Effector memory CD4-positive, alpha-beta T cell (primary cell): Measurements from ENCODE around the gene TBC1D10B.
A peak's percentile ranks its signal among the peaks of the same experiment; 100 is the strongest.

ENCODE experiments used
- DNase-seq, 3 donors: peaks; one replicate each; pipeline ENCODE4 v3.0.0-alpha.2; 2020
- H3K27ac ChIP-seq: 2 replicates; pipeline ENCODE4 v1.7.0; 2013; ENCODE audit warnings: mild to moderate bottlenecking, low read length, moderate library complexity; ENCODE audit not compliant: insufficient read depth, poor library complexity, severe bottlenecking
- H3K27me3 ChIP-seq: replicated peaks from 2 replicates; pipeline ENCODE4 v1.7.0; 2013; ENCODE audit warnings: mild to moderate bottlenecking, low read length; ENCODE audit not compliant: insufficient read depth, control insufficient read depth, poor library complexity, severe bottlenecking
- H3K36me3 ChIP-seq: 2 replicates; pipeline ENCODE4 v1.7.0; 2013; ENCODE audit warnings: mild to moderate bottlenecking, low read length, moderate library complexity; ENCODE audit not compliant: control insufficient read depth, insufficient read depth
- H3K4me1 ChIP-seq: 2 replicates; pipeline ENCODE4 v1.7.0; 2013; ENCODE audit warnings: low read length, mild to moderate bottlenecking; ENCODE audit not compliant: control insufficient read depth, insufficient read depth, poor library complexity, severe bottlenecking
- H3K4me3 ChIP-seq: 2 replicates; pipeline ENCODE4 v1.7.0; 2013; ENCODE audit warnings: low read length, low read depth, mild to moderate bottlenecking; ENCODE audit not compliant: insufficient read depth, poor library complexity, severe bottlenecking
- H3K9me3 ChIP-seq: 2 replicates; pipeline ENCODE4 v1.7.0; 2013; ENCODE audit warnings: mild to moderate bottlenecking, low read length, moderate library complexity; ENCODE audit not compliant: control insufficient read depth

Gene TBC1D10B

DNA sequence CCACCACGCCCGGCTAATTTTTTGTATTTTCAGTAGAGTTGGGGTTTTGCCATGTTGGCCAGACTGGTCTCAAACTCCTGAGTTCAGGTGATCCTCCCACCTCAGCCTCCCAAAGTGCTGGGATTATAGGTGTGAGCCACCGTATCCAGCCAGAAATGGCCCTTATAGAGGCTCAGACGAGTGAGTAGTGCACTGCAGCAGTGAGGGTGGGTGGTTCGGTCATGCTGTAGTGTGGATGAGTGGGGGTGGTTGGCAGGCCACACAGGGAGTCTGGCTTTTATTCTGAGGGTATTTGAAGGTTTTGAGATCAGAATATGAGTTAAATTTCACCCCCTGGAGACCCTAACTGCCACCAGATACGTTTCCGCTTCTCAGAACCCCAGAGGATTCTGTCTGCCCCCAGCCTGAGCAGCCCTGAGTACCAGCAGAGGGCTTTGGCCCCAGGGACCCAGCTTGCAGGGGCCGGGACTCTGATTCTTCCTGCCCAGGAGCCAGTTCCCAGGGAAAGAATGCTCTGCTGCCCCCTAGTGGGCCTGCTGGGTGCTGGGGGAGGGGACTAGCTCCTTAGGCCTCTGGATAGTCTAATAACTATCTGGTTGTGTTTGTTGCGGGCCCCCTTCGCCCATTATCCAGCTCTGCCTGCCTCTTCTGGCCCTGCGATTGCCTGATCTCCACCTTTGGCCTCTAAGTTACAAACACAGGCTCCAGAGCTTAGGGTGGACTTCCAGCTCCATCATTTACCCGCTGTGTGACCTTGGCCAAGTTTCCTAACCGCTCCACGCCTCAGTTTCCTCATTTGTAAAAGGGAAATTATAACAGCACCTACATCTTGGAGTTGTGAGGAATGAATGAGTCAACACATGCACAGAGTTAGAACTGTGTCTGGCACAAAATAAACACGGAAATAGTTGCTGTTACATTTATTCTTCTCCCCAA lies 39.1 kb upstream of the TBC1D10B start:
- Histone ChIP-seq H3K36me3 (no peaks in the 10 kb centered on the region), H3K4me1 (peaks cover 18% of the 10 kb centered on the region), H3K4me3 (no peak overlapping the region), H3K27me3 (no peaks in the 10 kb centered on the region), H3K9me3 (no peaks in the 10 kb centered on the region), H3K27ac (no peak overlapping the region)
- DNase-seq: peak; percentile 82 to 88 (median 86)

DNA sequence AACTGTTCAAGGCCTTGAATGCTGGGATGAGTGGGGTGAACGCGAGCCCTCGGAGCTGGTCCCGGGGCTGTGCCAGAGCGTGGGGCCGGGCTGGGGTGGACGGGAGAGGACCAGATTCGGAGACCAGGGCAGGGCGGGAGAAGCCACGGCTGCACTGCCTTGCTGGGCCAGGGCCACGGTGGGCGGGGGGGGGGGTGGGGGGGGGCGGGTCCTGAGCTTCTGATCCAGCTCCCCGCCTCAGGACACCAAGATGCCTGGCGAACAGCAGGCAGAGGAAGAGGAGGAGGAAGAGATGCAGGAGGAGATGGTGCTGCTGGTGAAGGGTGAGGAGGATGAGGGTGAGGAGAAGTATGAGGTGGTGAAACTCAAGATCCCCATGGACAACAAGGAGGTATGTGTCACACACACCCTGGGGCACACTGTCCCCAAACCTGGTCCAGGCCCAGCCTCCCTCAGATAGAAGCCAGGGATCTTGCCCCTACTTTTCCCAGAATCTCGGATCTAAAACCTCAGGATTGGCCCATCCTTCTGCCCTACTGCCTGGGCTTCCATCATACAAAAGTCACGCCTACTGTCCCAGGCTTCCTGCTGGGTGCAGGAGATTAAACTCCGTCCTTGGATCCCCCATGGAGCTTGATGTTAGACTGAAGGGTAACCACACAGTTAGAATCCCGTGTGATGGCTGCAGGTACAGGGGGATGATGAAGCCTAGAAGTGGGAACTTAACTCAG lies 37.7 kb upstream of the TBC1D10B start:
- peaks cover 18% of the 10 kb centered on the region for H3K4me1 ChIP-seq
- no peaks in the 10 kb centered on the region for H3K36me3 ChIP-seq
- H3K27ac ChIP-seq: peak overlapping the region; percentile 51
- H3K4me3 ChIP-seq: peak overlapping the region; percentile 77
- no peaks in the 10 kb centered on the region for H3K27me3 ChIP-seq
- no peaks in the 10 kb centered on the region for H3K9me3 ChIP-seq
- DNase-seq: no peak

DNA sequence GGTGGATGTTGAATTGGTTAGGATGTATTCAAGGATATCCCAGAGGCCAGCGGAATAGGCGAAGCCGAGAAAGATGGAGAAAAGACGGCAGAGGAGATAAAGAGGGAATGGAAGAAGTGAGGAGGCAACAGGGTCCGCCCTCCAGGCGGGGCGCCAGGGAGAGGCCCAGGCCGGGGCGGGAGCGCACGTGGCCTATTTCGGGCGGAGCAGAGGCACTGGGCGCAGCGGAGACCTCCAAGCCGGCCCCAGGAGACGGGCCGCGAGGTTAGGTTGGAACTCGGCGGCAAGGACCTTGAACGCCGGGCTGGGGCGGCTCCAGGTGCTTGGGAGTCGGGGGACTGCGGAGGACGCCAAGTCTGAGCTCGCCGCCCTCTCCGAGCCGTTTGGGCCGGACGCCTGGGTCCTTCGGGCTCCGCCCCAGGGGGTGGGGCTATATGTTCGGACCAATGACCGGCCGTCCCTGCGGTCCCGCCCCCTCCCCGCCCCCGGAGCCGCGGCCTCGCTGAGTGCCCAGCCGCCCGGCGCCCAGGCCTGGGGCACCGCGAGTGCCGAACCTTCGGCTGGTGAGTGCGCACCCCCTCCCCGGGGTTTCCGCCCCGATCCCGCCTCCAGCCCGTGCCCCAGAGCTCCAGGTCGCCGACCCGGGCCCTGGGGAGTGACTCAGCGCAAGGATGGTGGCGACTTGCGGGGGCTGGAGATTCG lies 37.0 kb upstream of the TBC1D10B start, which contains the start of gene ZNF771:
Gene ZNF771 (plus strand): TSS at position 505 of the 702 bp plus-strand sequence. CDS start 448 bp downstream, outside the sequence.
- H3K4me1 ChIP-seq: peaks cover 18% of the 10 kb centered on the region
- peak within 1 kb of the TSS; percentile 51 for H3K27ac ChIP-seq
- H3K4me3 ChIP-seq: peak within 1 kb of the TSS; percentile 77
- H3K27me3 ChIP-seq: no peaks in the 10 kb centered on the region
- no peaks in the 10 kb centered on the region for H3K9me3 ChIP-seq
- H3K36me3 ChIP-seq: no peaks in the 10 kb centered on the region
- peak; percentile 80 to 88 (median 83) for DNase-seq

DNA sequence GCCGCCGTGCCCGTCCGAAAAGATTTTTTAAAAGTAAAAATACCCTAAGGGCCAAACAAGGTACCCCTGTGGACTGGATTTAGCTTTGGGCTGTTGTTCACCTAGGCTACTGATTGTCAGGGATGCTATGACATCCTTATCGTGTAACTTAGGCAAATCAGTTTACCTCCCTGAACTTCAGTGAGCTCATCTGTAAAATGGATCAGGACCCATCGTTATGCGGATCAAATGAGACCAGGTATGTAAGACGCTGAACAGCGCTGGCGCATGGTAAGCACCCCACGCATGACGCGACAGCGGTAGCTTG lies 36.5 kb upstream of the TBC1D10B start:
- H3K27me3 ChIP-seq: no peaks in the 10 kb centered on the region
- H3K27ac ChIP-seq: peak overlapping the region; percentile 51
- no peak for DNase-seq
- peak overlapping the region; percentile 77 for H3K4me3 ChIP-seq
- H3K9me3 ChIP-seq: no peaks in the 10 kb centered on the region
- no peaks in the 10 kb centered on the region for H3K36me3 ChIP-seq
- peaks cover 18% of the 10 kb centered on the region for H3K4me1 ChIP-seq

DNA sequence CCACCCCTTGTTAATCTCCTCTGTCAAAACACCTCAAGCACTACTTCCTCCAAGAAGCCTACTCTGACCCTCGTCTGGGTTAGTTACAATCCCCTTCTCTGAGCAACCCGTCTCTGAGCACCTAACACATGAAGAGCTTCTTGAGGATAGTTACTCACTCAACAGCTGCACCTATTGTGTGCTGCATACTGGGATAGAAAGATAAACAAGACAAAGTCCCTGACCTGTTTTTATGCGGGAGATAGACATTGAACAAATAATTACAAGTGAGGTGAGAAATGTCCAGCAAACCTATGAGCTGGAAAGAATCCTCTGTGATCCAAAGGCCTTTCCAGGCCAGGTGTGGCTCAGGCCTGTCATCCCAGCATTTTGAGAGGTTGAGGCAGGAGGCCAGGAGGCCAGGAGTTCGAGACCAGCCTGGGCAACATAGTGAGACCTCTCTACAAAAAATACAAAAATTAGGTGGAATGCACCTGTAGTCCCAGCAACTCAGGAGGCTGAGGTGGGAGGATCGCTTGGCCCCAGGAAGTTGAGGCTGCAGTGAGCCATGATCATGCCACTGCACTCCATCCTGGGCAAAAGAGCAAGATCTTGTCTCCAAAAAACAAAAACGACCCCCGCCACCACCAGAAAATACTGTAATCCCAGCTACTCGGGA lies 31.6 kb upstream of the TBC1D10B start:
- peaks cover 14% of the 10 kb centered on the region for H3K36me3 ChIP-seq
- no peak overlapping the region for H3K27ac ChIP-seq
- no peaks in the 10 kb centered on the region for H3K27me3 ChIP-seq
- no peak for DNase-seq
- peaks cover 14% of the 10 kb centered on the region for H3K4me1 ChIP-seq
- H3K9me3 ChIP-seq: no peaks in the 10 kb centered on the region
- no peak overlapping the region for H3K4me3 ChIP-seq

DNA sequence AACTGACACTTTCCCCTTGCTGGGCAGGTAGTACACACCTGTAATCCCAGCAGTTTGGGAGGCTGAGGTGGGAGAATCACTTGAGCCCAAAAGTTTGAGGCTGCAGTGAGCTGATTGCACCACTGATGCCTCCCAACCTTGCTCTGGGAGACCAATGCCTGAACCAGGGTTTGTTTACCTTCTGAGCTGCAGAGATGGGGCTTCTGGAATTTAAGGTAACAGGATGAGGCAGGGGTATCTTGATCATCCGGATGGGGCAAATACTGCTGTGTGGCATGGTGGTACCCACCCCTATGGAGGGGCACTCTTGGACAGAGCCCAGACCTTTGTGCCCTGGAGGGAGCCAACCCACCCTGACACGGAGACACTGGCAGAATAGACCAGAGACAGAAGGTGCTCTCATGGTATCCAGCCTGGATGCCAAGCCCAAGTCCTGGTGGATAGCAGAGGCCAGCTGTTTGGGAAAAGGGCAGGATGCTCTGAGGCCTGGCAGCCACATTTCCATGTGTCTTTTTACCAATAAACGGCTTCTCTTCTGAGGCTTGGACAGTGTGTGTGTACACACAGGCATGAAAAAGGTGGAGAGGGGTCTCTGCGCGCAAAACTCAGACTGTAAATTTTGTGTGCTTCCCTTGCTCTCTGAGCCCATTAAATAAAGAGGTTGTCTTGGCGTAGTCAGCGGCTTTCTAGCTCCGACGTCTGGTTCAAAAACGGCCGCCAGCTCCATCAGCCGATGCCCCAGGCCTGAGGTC lies 29.3 kb upstream of the TBC1D10B start:
- Histone ChIP-seq H3K4me3 (peak overlapping the region; percentile 75), H3K4me1 (peaks cover 18% of the 10 kb centered on the region), H3K27ac (peak overlapping the region; percentile 30), H3K27me3 (no peaks in the 10 kb centered on the region), H3K9me3 (no peaks in the 10 kb centered on the region), H3K36me3 (peaks cover 14% of the 10 kb centered on the region)
- no peak for DNase-seq

DNA sequence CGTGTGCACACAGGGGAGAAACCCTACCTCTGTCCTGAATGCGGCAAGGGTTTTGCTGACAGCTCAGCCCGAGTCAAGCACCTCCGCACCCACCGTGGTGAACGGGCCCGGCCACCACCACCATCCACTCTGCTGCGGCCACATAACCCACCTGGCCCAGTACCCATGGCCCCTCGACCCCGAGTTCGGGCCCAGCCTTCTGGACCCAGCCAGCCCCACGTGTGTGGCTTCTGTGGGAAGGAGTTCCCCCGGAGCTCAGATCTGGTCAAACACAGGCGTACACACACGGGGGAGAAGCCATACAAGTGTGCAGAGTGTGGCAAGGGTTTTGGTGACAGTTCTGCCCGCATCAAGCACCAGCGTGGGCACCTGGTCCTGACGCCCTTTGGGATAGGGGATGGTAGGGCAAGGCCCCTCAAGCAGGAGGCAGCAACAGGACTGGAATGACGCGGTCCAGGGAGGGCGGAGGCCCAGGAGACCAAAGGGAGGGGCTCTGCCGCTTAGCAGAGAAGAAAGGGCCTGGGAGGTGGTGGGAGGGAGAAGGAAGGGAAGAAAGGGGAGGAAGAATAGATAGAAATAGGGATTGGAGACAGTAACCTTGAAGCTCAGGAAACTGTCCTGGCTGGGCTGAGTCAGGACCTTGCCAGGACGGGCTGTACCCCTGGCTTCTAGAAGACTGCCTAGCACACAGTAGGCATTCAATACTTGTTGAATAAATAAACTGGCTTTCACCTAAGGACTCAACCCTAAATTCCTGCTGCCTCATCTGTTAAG lies 28.6 kb upstream of the TBC1D10B start:
- no peak for DNase-seq
- peaks cover 18% of the 10 kb centered on the region for H3K4me1 ChIP-seq
- H3K9me3 ChIP-seq: no peaks in the 10 kb centered on the region
- no peak overlapping the region for H3K4me3 ChIP-seq
- H3K36me3 ChIP-seq: peaks cover 14% of the 10 kb centered on the region
- no peaks in the 10 kb centered on the region for H3K27me3 ChIP-seq
- peak overlapping the region; percentile 30 for H3K27ac ChIP-seq

DNA sequence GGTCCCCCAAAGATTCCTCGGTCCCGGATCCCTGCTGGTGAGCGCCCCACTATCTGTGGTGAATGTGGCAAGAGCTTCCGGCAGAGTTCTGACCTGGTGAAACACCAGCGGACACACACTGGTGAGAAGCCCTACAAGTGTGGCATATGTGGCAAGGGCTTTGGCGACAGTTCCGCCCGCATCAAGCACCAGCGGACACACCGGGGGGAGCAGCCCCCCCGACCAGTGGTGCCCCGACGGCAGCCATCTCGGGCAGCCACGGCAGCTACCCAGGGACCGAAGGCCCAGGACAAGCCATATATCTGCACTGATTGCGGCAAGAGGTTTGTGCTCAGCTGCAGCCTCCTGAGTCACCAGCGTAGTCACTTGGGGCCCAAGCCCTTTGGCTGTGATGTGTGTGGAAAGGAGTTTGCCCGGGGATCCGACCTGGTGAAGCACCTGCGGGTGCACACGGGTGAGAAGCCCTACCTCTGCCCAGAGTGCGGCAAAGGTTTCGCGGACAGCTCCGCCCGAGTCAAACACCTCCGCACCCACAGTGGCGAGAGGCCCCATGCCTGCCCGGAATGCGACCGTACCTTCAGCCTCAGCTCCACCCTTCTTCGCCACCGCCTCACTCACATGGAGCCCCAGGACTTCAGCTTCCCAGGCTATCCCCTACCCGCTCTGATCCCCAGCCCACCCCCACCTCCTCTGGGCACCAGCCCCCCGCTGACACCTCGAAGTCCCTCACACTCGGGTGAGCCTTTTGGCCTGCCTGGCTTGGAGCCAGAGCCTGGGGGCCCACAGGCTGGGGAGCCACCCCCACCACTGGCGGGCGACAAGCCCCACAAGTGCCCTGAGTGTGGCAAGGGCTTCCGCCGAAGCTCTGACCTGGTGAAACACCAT lies 27.7 kb upstream of the TBC1D10B start:
- no peaks in the 10 kb centered on the region for H3K27me3 ChIP-seq
- peaks cover 14% of the 10 kb centered on the region for H3K36me3 ChIP-seq
- no peak overlapping the region for H3K4me3 ChIP-seq
- DNase-seq: no peak
- no peak overlapping the region for H3K27ac ChIP-seq
- H3K4me1 ChIP-seq: peaks cover 18% of the 10 kb centered on the region
- H3K9me3 ChIP-seq: no peaks in the 10 kb centered on the region
